ENCODE results near the gene ANKS1B. TPM values are rescaled to one million over a fixed set of nuclear protein-coding genes. Genes with fewer than 3 reads are reported as not detected.

Gene ANKS1B
- total RNA-seq, 1 experiment from 2014 or later = 18.8 TPM

DNA sequence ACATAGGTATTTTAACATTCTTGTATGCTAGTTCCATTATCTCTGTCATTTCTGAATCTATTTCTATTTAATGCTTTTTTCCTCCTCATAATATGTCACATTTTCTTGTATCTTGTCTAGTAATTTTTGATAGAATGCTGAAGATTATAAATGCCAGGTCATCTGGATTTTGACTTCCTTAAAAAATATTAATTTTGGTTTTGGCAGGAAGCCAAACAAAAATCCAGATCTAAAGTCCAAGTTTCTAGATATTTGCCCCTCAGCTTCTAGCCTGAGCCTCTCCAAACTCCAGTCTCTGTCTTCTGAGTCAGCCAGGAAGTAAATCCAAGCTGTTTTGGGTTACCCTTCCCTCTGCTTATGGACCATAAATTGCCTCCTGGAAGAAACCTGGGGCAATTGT is 1004.2 kb downstream of the ANKS1B start:
- H3K4me1 Mint-ChIP-seq (ENCODE audit: insufficient read depth, unreplicated experiment) = peaks cover 3% of the 10 kb centered on the region

DNA sequence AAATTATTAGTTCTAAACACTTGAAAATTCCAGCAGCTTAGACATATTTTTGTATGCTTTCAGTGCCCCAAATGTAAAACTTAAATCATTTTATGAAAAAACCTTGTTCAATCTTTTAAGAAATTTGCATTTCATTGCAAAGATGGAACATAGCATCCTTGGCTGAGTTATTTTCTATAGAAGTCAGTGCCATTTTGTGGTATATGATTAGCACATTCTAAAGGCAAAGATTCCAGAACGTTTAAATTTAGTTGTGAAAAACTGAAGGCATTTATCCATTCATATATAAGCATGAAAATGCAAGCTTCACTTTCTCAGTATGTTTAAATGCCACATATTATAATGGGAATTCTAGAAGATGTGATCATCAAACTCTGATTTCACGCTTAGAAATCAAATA is 1007.5 kb downstream of the ANKS1B start:
- no peaks in the 10 kb centered on the region for H3K27me3 Mint-ChIP-seq (ENCODE audit: insufficient read depth, unreplicated experiment)
- ChIA-PET POLR2A (no interaction called here), CTCF (no interaction called here)
- no peak overlapping the region for H3K27ac Mint-ChIP-seq (ENCODE audit: low read depth, unreplicated experiment)
- H3K4me1 Mint-ChIP-seq (ENCODE audit: insufficient read depth, unreplicated experiment) = peaks cover 12% of the 10 kb centered on the region
- intact Hi-C loops (cut with micrococcal nuclease) = no loop called here
- H3K9me3 Mint-ChIP-seq (ENCODE audit: unreplicated experiment) = no peaks in the 10 kb centered on the region
- H3K4me3 Mint-ChIP-seq (ENCODE audit: unreplicated experiment) = no peak overlapping the region
- no TSS peak for BruUV-seq (replicated peaks)
- no peak for TF ChIP-seq CTCF (IDR thresholded peaks at IDR 0.05; ENCODE audit: unreplicated experiment)
- H3K36me3 Mint-ChIP-seq (ENCODE audit: insufficient read depth, unreplicated experiment) = no peaks in the 10 kb centered on the region
- DNase-seq (ENCODE audit: unreplicated experiment) = no peak

More for the DNA sequence above, 1004.2 kb downstream of the ANKS1B start:
- no peak overlapping the region for H3K4me3 Mint-ChIP-seq (ENCODE audit: unreplicated experiment)
- no TSS peak for BruUV-seq (replicated peaks)
- no peak for DNase-seq (ENCODE audit: unreplicated experiment)
- intact Hi-C loops (cut with micrococcal nuclease) = no loop called here
- peaks cover 2% of the 10 kb centered on the region for H3K9me3 Mint-ChIP-seq (ENCODE audit: unreplicated experiment)
- ChIA-PET CTCF (interaction anchor here (0.6 to 1.0 kb wide), 4 partner anchors 18 to 396 kb away, joined by 3 to 5 read pairs (median 4); no protein-coding TSS in a partner anchor), POLR2A (no interaction called here)
- H3K27ac Mint-ChIP-seq (ENCODE audit: low read depth, unreplicated experiment) = no peak overlapping the region
- H3K27me3 Mint-ChIP-seq (ENCODE audit: insufficient read depth, unreplicated experiment) = no peaks in the 10 kb centered on the region
- TF ChIP-seq CTCF (IDR thresholded peaks at IDR 0.05; ENCODE audit: unreplicated experiment) = no peak
- H3K36me3 Mint-ChIP-seq (ENCODE audit: insufficient read depth, unreplicated experiment) = no peaks in the 10 kb centered on the region

DNA sequence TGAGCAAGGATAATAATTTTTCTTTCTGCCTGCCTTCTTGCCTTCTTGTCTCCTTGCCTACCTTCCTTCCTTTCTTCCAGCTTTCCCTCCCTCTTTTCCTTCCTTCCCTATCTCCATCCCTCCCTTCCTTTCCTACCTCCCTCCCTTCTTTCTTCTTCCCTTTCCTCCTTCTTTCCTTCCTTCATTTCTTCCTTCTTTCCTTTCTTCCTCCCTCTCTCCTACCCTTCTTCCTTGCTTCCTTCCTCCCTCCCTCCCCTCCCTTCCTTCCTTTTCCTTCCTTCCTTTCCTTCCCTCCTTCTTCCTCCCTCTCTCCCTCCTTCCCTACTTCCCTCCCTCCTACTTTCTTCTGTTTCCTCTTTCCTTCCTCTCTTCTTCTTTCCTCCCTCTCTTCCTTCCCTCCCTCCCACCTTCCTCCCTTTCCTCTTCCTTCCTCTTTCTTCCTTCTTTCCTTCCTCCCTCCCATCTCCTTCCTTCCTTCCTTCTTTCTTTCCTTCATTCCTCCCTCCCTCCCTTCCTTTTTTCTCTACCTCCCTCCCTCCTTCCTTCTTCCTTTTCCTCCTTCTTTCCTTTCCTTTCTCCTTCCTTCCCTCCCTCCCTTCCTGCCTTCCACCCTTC is 1009.9 kb downstream of the ANKS1B start:
- Mint-ChIP-seq H3K4me1 (ENCODE audit: insufficient read depth, unreplicated experiment) (peaks cover 12% of the 10 kb centered on the region), H3K27me3 (ENCODE audit: insufficient read depth, unreplicated experiment) (no peaks in the 10 kb centered on the region), H3K36me3 (ENCODE audit: insufficient read depth, unreplicated experiment) (no peaks in the 10 kb centered on the region), H3K9me3 (ENCODE audit: unreplicated experiment) (no peaks in the 10 kb centered on the region), H3K27ac (ENCODE audit: low read depth, unreplicated experiment) (no peak overlapping the region), H3K4me3 (ENCODE audit: unreplicated experiment) (no peak overlapping the region)
- no TSS peak for BruUV-seq (replicated peaks)
- no peak for DNase-seq (ENCODE audit: unreplicated experiment)
- ChIA-PET CTCF (interaction anchor here (0.7 to 1.8 kb wide), 2 partner anchors 24 to 292 kb away, joined by 4 to 5 read pairs; no protein-coding TSS in a partner anchor), POLR2A (no interaction called here)
- no peak for TF ChIP-seq CTCF (IDR thresholded peaks at IDR 0.05; ENCODE audit: unreplicated experiment)
- intact Hi-C loops (cut with micrococcal nuclease) = no loop called here

GRCh38 chr12:98973395-98973794 is 1011.3 kb downstream of the ANKS1B start:
- BruUV-seq (replicated peaks) = no TSS peak
- H3K4me1 Mint-ChIP-seq (ENCODE audit: insufficient read depth, unreplicated experiment) = peaks cover 12% of the 10 kb centered on the region
- ChIA-PET POLR2A (interaction anchor here (0.5 kb wide), 1 partner anchor 10 kb away, joined by 3 read pairs; no protein-coding TSS in a partner anchor), CTCF (interaction anchor here (0.6 kb wide), 1 partner anchor 400 kb away, joined by 3 read pairs; no protein-coding TSS in a partner anchor)
- peak overlapping the region; percentile 7 for H3K27ac Mint-ChIP-seq (ENCODE audit: low read depth, unreplicated experiment)
- intact Hi-C loops (cut with micrococcal nuclease) = no loop called here
- no peak overlapping the region for H3K4me3 Mint-ChIP-seq (ENCODE audit: unreplicated experiment)
- no peaks in the 10 kb centered on the region for H3K27me3 Mint-ChIP-seq (ENCODE audit: insufficient read depth, unreplicated experiment)
- no peaks in the 10 kb centered on the region for H3K9me3 Mint-ChIP-seq (ENCODE audit: unreplicated experiment)
- H3K36me3 Mint-ChIP-seq (ENCODE audit: insufficient read depth, unreplicated experiment) = no peaks in the 10 kb centered on the region
- no peak for TF ChIP-seq CTCF (IDR thresholded peaks at IDR 0.05; ENCODE audit: unreplicated experiment)
- peak; percentile 93 for DNase-seq (ENCODE audit: unreplicated experiment)

Measured in MCF 10A (cell line).